ENCODE measurements around the gene PRTG. TPM values are rescaled to one million over a fixed set of nuclear protein-coding genes. Genes with fewer than 3 reads are reported as not detected.
"Not testable (repeated sequence)": the region's sequence is repeated elsewhere in the genome, so short reads cannot be mapped to it uniquely, and the experiment has no call there.

PRTG gene
- total and polyA plus RNA-seq, 4 donors = 0.05 to 2.4 (median 0.25) TPM

DNA sequence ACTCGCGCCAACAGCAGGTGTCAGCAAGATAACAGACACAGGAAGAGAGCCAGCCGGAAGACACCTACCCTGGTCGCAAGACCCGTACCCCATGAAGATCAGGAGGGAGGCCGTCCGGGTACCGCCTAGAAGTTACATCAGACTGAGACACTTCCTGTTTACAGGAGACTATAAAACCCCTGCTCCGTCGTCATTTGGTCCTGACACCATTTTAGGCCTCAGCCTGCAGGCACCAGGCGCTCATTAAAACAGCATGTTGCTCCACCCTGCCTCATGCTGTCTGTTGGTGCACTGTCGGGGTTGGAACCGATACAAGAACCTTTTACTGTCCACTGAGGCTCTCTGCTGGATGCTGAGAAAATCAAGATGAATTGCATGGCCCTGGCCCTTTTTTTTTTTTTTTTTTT lies 15.6 kb upstream of the PRTG start:
- Histone ChIP-seq H3K36me3 (ENCODE audit: control insufficient read depth in 4 of 4, insufficient read depth in 3 of 4, low read depth in 1 of 4, low read length in 3 of 4) (no peaks in the 10 kb centered on the region), H3K27ac (ENCODE audit: low read depth in 1 of 2, low read length in 2 of 2) (no peak overlapping the region), H3K9ac (ENCODE audit: low read depth in 1 of 2, low read length in 2 of 2) (no peak overlapping the region), H3K27me3 (ENCODE audit: control insufficient read depth in 4 of 4, insufficient read depth in 4 of 4, low read length in 3 of 4) (no peaks in the 10 kb centered on the region), H3K4me1 (ENCODE audit: control insufficient read depth in 4 of 4, insufficient read depth in 4 of 4, low read length in 3 of 4) (no peaks in the 10 kb centered on the region), H3K4me3 (ENCODE audit: low read depth in 1 of 3, low read length in 3 of 3) (no peak overlapping the region), H3K9me3 (ENCODE audit: control insufficient read depth in 4 of 4, low read length in 3 of 4) (no peaks in the 10 kb centered on the region)
- 86% methylated on average over 13 of the region's 13 CpGs for WGBS
- no peak for DNase-seq (ENCODE audit: low spot score)
- TF ChIP-seq EGR1 (IDR thresholded peaks at IDR 0.05; ENCODE audit: low read depth in 2 of 2) (no peak), HNF4G (IDR thresholded peaks at IDR 0.05) (no peak), ZBTB33 (IDR thresholded peaks at IDR 0.05) (no peak), RAD21 (IDR thresholded peaks at IDR 0.05) (no peak)
- TF ChIP-seq, protein P1, sequence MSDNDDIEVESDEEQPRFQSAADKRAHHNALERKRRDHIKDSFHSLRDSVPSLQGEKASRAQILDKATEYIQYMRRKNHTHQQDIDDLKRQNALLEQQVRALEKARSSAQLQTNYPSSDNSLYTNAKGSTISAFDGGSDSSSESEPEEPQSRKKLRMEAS (IDR thresholded peaks at IDR 0.05) = no peak

GRCh38 chr15:55753433-55753832 lies 10.5 kb upstream of the PRTG start:
- not testable (repeated sequence) for H3K9me3 ChIP-seq (ENCODE audit: control insufficient read depth in 4 of 4, low read length in 3 of 4); H3K36me3 ChIP-seq (ENCODE audit: control insufficient read depth in 4 of 4, insufficient read depth in 3 of 4, low read depth in 1 of 4, low read length in 3 of 4); H3K27me3 ChIP-seq (ENCODE audit: control insufficient read depth in 4 of 4, insufficient read depth in 4 of 4, low read length in 3 of 4); DNase-seq (ENCODE audit: low spot score); H3K27ac ChIP-seq (ENCODE audit: low read depth in 1 of 2, low read length in 2 of 2); H3K4me3 ChIP-seq (ENCODE audit: low read depth in 1 of 3, low read length in 3 of 3); H3K9ac ChIP-seq (ENCODE audit: low read depth in 1 of 2, low read length in 2 of 2); H3K4me1 ChIP-seq (ENCODE audit: control insufficient read depth in 4 of 4, insufficient read depth in 4 of 4, low read length in 3 of 4)
- 86% methylated on average over 5 of the region's 5 CpGs for WGBS

DNA sequence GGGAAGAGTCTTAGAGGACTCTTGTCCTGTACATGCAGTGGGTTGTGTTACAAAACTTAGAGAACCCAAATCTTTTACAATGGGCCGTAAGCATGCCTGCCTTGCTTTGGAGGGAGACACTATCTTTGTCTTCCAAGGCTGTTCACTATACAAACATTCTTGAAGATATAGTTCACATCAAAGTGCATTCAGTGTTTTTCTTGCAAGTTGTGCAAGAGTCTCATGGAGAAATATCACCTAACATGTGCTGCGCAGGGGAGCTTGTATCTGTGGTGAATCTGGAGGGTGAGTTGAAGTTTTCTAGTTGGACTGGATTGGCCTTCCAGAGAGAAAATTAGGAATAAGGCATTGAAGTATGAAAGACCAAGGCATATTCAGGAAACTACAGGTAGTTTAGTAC lies 7.8 kb upstream of the PRTG start:
- 88% methylated on average over 2 of the region's 2 CpGs for WGBS
- no peaks in the 10 kb centered on the region for H3K9me3 ChIP-seq (ENCODE audit: control insufficient read depth in 4 of 4, low read length in 3 of 4)
- no peaks in the 10 kb centered on the region for H3K27me3 ChIP-seq (ENCODE audit: control insufficient read depth in 4 of 4, insufficient read depth in 4 of 4, low read length in 3 of 4)
- no peak overlapping the region for H3K4me3 ChIP-seq (ENCODE audit: low read depth in 1 of 3, low read length in 3 of 3)
- H3K36me3 ChIP-seq (ENCODE audit: control insufficient read depth in 4 of 4, insufficient read depth in 3 of 4, low read depth in 1 of 4, low read length in 3 of 4) = no peaks in the 10 kb centered on the region
- no peak for DNase-seq (ENCODE audit: low spot score)
- TF ChIP-seq, protein P2, sequence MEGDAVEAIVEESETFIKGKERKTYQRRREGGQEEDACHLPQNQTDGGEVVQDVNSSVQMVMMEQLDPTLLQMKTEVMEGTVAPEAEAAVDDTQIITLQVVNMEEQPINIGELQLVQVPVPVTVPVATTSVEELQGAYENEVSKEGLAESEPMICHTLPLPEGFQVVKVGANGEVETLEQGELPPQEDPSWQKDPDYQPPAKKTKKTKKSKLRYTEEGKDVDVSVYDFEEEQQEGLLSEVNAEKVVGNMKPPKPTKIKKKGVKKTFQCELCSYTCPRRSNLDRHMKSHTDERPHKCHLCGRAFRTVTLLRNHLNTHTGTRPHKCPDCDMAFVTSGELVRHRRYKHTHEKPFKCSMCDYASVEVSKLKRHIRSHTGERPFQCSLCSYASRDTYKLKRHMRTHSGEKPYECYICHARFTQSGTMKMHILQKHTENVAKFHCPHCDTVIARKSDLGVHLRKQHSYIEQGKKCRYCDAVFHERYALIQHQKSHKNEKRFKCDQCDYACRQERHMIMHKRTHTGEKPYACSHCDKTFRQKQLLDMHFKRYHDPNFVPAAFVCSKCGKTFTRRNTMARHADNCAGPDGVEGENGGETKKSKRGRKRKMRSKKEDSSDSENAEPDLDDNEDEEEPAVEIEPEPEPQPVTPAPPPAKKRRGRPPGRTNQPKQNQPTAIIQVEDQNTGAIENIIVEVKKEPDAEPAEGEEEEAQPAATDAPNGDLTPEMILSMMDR (IDR thresholded peaks at IDR 0.05; ENCODE audit: low read depth, low read length, missing input control) = no peak
- TF ChIP-seq RAD21 (IDR thresholded peaks at IDR 0.05) = no peak
- H3K4me1 ChIP-seq (ENCODE audit: control insufficient read depth in 4 of 4, insufficient read depth in 4 of 4, low read length in 3 of 4) = no peaks in the 10 kb centered on the region
- no peak overlapping the region for H3K27ac ChIP-seq (ENCODE audit: low read depth in 1 of 2, low read length in 2 of 2)
- H3K9ac ChIP-seq (ENCODE audit: low read depth in 1 of 2, low read length in 2 of 2) = no peak overlapping the region

- H3K27me3 ChIP-seq (ENCODE audit: control insufficient read depth in 4 of 4, insufficient read depth in 4 of 4, low read length in 3 of 4) = peaks cover 0 to 17% (median 7%) of the 10 kb centered on the region in 4 donors
- H3K27ac ChIP-seq (ENCODE audit: low read depth in 1 of 2, low read length in 2 of 2) = no peak overlapping the region
- 58% methylated on average over 21 of the region's 21 CpGs for WGBS
- H3K4me3 ChIP-seq (ENCODE audit: low read depth in 1 of 3, low read length in 3 of 3) = peak overlapping the region in 1 of 3 donors; percentile 62
- peaks cover 11 to 23% (median 13%) of the 10 kb centered on the region in 4 donors for H3K4me1 ChIP-seq (ENCODE audit: control insufficient read depth in 4 of 4, insufficient read depth in 4 of 4, low read length in 3 of 4)
- H3K9me3 ChIP-seq (ENCODE audit: control insufficient read depth in 4 of 4, low read length in 3 of 4) = no peaks in the 10 kb centered on the region
- H3K36me3 ChIP-seq (ENCODE audit: control insufficient read depth in 4 of 4, insufficient read depth in 3 of 4, low read depth in 1 of 4, low read length in 3 of 4) = no peaks in the 10 kb centered on the region
- DNase-seq (ENCODE audit: low spot score) = no peak
- H3K9ac ChIP-seq (ENCODE audit: low read depth in 1 of 2, low read length in 2 of 2) = no peak overlapping the region
- TF ChIP-seq RXRA (IDR thresholded peaks at IDR 0.05) = no peak
- TF ChIP-seq, protein P2 (IDR thresholded peaks at IDR 0.05; ENCODE audit: low read depth, low read length, missing input control) = no peak
- no peak for TF ChIP-seq JUND (IDR thresholded peaks at IDR 0.05)
- TF ChIP-seq FOXA2 (IDR thresholded peaks at IDR 0.05) = no peak
- no peak for TF ChIP-seq NR2F2 (IDR thresholded peaks at IDR 0.05)
- TF ChIP-seq, protein P3, sequence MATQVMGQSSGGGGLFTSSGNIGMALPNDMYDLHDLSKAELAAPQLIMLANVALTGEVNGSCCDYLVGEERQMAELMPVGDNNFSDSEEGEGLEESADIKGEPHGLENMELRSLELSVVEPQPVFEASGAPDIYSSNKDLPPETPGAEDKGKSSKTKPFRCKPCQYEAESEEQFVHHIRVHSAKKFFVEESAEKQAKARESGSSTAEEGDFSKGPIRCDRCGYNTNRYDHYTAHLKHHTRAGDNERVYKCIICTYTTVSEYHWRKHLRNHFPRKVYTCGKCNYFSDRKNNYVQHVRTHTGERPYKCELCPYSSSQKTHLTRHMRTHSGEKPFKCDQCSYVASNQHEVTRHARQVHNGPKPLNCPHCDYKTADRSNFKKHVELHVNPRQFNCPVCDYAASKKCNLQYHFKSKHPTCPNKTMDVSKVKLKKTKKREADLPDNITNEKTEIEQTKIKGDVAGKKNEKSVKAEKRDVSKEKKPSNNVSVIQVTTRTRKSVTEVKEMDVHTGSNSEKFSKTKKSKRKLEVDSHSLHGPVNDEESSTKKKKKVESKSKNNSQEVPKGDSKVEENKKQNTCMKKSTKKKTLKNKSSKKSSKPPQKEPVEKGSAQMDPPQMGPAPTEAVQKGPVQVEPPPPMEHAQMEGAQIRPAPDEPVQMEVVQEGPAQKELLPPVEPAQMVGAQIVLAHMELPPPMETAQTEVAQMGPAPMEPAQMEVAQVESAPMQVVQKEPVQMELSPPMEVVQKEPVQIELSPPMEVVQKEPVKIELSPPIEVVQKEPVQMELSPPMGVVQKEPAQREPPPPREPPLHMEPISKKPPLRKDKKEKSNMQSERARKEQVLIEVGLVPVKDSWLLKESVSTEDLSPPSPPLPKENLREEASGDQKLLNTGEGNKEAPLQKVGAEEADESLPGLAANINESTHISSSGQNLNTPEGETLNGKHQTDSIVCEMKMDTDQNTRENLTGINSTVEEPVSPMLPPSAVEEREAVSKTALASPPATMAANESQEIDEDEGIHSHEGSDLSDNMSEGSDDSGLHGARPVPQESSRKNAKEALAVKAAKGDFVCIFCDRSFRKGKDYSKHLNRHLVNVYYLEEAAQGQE (IDR thresholded peaks at IDR 0.05) = no peak
These were observed 1.0 kb upstream of the PRTG start for GRCh38 chr15:55743729-55744655.
